ENCODE results near the gene METTL1. TPM values are rescaled to one million over a fixed set of nuclear protein-coding genes. Genes with fewer than 3 reads are reported as not detected.

METTL1 gene
- total RNA-seq, 2 donors from 2014 or later = 1.5 to 8.5 TPM

DNA sequence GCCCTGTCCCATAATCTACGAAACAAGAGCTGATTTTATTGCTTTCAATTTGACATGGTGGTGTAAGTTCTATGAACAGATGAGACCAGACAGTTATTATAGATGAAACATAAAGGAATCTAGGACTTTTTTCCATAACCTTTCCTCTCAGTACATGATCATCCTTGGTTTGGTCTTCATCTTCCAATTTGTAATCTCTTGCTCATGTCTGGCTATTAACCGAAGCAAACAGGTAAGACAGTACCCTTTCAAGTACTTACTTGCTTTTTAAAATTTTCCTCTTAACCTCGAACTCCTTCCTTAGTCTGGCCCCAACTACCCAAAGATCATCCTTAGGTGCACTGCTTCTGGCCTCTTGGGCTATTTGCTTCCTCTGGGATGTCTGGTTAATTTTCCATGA lies 25.9 kb downstream of the METTL1 start:
- TF ChIP-seq, protein P1, sequence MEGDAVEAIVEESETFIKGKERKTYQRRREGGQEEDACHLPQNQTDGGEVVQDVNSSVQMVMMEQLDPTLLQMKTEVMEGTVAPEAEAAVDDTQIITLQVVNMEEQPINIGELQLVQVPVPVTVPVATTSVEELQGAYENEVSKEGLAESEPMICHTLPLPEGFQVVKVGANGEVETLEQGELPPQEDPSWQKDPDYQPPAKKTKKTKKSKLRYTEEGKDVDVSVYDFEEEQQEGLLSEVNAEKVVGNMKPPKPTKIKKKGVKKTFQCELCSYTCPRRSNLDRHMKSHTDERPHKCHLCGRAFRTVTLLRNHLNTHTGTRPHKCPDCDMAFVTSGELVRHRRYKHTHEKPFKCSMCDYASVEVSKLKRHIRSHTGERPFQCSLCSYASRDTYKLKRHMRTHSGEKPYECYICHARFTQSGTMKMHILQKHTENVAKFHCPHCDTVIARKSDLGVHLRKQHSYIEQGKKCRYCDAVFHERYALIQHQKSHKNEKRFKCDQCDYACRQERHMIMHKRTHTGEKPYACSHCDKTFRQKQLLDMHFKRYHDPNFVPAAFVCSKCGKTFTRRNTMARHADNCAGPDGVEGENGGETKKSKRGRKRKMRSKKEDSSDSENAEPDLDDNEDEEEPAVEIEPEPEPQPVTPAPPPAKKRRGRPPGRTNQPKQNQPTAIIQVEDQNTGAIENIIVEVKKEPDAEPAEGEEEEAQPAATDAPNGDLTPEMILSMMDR (IDR thresholded peaks at IDR 0.05) = no peak
- peaks cover 0 to 23% of the 10 kb centered on the region in 2 donors for H3K4me1 ChIP-seq
- no peaks in the 10 kb centered on the region for H3K9me3 ChIP-seq
- no peak for DNase-seq (ENCODE audit: low spot score)
- peak overlapping the region in 1 of 2 donors; percentile 95 for H3K27ac ChIP-seq
- H3K36me3 ChIP-seq = peaks cover 40% of the 10 kb centered on the region
- H3K27me3 ChIP-seq = no peaks in the 10 kb centered on the region
- peak overlapping the region in 1 of 2 donors; percentile 90 for H3K4me3 ChIP-seq

DNA sequence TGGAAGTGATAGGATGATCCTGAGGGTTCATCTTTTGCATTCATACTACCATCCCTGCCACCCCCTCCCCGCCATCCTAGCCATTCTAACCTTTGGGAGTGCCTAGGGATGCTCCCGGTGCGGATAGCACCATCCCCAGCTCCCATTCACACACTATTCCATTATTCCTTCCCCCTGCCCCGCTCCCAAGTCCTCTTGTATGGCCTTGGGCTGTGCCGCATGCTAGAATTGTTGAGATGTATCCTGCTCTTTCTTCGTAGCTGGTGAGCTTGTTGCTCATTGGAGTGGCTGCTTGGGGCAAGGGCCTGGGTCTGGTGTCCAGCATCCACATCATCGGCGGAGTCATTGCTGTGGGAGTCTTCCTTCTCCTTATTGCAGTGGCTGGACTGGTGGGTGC lies 26.4 kb downstream of the METTL1 start:
- Histone ChIP-seq H3K36me3 (peaks cover 40% of the 10 kb centered on the region), H3K27me3 (no peaks in the 10 kb centered on the region), H3K9me3 (no peaks in the 10 kb centered on the region), H3K4me1 (peaks cover 0 to 18% of the 10 kb centered on the region in 2 donors), H3K4me3 (peak overlapping the region; percentile 90 to 95), H3K27ac (peak overlapping the region; percentile 95 to 97)
- TF ChIP-seq, protein P1 (IDR thresholded peaks at IDR 0.05) = no peak
- DNase-seq (ENCODE audit: low spot score) = no peak

DNA sequence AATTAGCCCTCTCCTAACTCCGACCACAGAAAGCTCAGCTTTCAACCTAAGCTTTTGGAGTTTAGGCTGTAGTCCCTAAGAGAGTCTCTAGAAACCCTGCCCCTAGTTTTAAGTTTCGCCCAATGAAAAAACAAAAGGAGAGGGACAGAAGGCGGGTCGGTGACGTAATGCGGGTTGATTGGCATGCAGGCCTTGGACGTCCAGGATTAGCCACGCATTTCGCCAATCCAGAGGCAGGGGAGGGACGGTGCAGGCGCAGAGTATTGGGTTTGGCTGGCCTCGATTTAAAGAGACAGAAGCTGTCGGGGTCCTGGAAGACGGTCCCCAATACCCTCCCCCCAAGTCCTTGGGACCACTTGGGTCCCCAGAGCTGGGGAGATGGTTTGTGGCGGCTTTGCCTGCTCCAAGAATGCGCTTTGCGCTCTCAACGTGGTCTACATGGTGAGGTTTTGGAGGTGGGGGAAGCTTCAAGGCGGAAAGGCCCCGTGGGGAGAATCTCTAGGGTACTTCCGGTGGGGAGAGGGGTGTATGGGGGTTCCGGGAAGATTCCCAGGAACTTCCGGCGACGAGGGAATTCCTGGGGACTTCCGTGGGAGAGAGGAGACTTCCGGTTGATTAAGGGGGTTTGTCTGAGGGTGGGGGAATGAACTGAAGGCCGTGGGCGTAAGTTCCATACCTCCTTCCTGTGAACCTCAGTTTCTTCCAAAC lies 27.0 kb downstream of the METTL1 start, which contains the start of gene TSPAN31:
TSS of gene TSPAN31 (plus strand) at position 263 of the 708 bp plus-strand sequence. CDS start at position 379, 116 bp downstream.
- Histone ChIP-seq H3K4me3 (peak within 1 kb of the TSS; percentile 90 to 95), H3K9me3 (no peaks in the 10 kb centered on the region), H3K36me3 (peaks cover 36% of the 10 kb centered on the region), H3K27me3 (no peaks in the 10 kb centered on the region), H3K27ac (peak within 1 kb of the TSS; percentile 95 to 97), H3K4me1 (peaks cover 0 to 18% of the 10 kb centered on the region in 2 donors)
- DNase-seq (ENCODE audit: low spot score) = peak; percentile 99
- TF ChIP-seq, protein P1 (IDR thresholded peaks at IDR 0.05) = no peak

DNA sequence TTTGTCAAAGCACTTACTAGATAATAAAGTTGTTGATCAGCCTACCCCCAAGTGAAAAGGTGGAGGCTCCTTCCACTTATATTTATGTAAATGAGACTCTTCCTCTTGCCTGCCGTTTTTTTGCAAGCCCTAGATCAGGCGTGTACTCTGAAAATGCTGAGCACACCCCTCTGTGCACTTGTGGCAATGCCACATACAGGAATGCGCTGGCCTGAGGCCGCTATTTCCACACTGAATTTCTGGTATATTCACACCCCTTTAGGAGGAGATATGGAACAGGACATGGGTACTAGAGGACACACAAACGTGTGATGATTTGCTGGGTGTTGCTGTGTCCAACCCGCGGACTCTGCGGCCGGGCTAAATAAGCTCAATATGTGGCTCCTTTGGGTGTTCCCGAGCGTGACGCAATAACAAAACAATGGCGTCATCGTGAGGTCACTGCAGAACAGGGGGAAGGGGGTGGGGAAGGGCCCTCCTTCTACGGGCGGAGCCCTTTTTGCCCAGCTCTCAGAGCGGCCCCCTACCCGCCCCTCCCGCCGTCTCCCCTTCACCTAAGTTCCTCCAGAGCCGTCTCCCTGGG lies 27.6 kb downstream of the METTL1 start:
- Histone ChIP-seq H3K27me3 (no peaks in the 10 kb centered on the region), H3K36me3 (peaks cover 30% of the 10 kb centered on the region), H3K9me3 (no peaks in the 10 kb centered on the region), H3K4me3 (peak overlapping the region; percentile 90 to 95), H3K27ac (peak overlapping the region; percentile 95 to 97), H3K4me1 (peaks cover 0 to 18% of the 10 kb centered on the region in 2 donors)
- TF ChIP-seq, protein P1 (IDR thresholded peaks at IDR 0.05) = no peak
- DNase-seq (ENCODE audit: low spot score) = peak; percentile 89

DNA sequence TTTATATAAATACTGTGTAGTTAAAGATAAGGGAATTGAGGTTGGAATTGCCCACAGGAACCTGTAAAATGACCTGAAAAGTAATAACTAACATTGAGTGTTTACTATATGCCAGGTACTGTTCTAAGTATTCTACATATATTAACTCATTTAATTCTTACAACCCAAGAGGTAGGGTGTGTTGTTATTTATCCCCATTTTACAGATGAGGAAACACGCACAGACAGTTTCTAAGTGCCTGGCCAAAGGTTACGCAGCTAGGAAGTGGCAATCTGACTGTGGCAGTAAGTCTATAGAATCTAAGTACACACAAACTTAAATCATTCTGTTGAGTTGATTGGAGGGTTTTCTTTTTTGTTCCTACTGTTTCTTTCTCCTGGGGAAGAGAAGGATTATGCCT lies 28.1 kb downstream of the METTL1 start:
- no peak overlapping the region for H3K4me3 ChIP-seq
- H3K27me3 ChIP-seq = peaks cover 2 to 3% of the 10 kb centered on the region in 2 donors
- H3K9me3 ChIP-seq = no peaks in the 10 kb centered on the region
- peaks cover 24% of the 10 kb centered on the region for H3K36me3 ChIP-seq
- TF ChIP-seq, protein P1 (IDR thresholded peaks at IDR 0.05) = no peak
- H3K27ac ChIP-seq = peak overlapping the region in 1 of 2 donors; percentile 95
- DNase-seq (ENCODE audit: low spot score) = no peak
- H3K4me1 ChIP-seq = peaks cover 0 to 22% of the 10 kb centered on the region in 2 donors
